ENCODE results near the gene STX19. TPM values are rescaled to one million over a fixed set of nuclear protein-coding genes. Genes with fewer than 3 reads are reported as not detected.

The STX19 gene
- total and polyA plus RNA-seq, 2 of the 13 experiments (the other 11 are each of a cell fraction or from before 2014, with no cell fraction given) = not detected

- TF ChIP-seq ZNF136 (CRISPR knock-in tag; IDR thresholded peaks at IDR 0.05; ENCODE audit: low read depth) = 0 out of 2 replicates have a peak, but pooled peaks have one; percentile 68
- TF ChIP-seq IKZF5 (CRISPR knock-in tag; IDR thresholded peaks at IDR 0.05) = no peak; the same call in 1 of the 2 replicates
- no peak for TF ChIP-seq FOXM1 (CRISPR knock-in tag; IDR thresholded peaks at IDR 0.05)
- TF ChIP-seq CREB1 (IDR thresholded peaks at IDR 0.05) = 0 out of 2 replicates have a peak, but pooled peaks have one; percentile 30
- TF ChIP-seq CREB1 (CRISPR knock-in tag; IDR thresholded peaks at IDR 0.05) = peak; percentile 85
- TF ChIP-seq CREM (IDR thresholded peaks at IDR 0.05) = peak; percentile 71
- no peak for TF ChIP-seq CREM (CRISPR knock-in tag; IDR thresholded peaks at IDR 0.05)
- TF ChIP-seq CSRNP1 (CRISPR knock-in tag; IDR thresholded peaks at IDR 0.05) = peak; percentile 77; the same call in 1 of the 2 replicates
- TF ChIP-seq MAFK (conservative IDR thresholded peaks at IDR 0.05 in 1 of 2, IDR thresholded peaks at IDR 0.05 in 1 of 2; ENCODE audit: low read length in 2 of 2) = peak; percentile 89 to 93
- TF ChIP-seq NR3C1 (CRISPR knock-in tag; IDR thresholded peaks at IDR 0.05) = no peak
- TF ChIP-seq AKAP8 (CRISPR knock-in tag; IDR thresholded peaks at IDR 0.05) = no peak
- no peak; the same call in 1 of the 2 replicates for TF ChIP-seq ZNF709 (CRISPR knock-in tag; IDR thresholded peaks at IDR 0.05)
- peak; percentile 67 for TF ChIP-seq ZFY (CRISPR knock-in tag; IDR thresholded peaks at IDR 0.05)
- TF ChIP-seq ESRRA (CRISPR knock-in tag; IDR thresholded peaks at IDR 0.05; ENCODE audit: low read depth) = no peak
- no peak for TF ChIP-seq ATM (IDR thresholded peaks at IDR 0.05; ENCODE audit: borderline replicate concordance)
- peak; percentile 30; the same call in 1 of the 2 replicates for TF ChIP-seq DR1 (CRISPR knock-in tag; IDR thresholded peaks at IDR 0.05)
- peak; percentile 31 for TF ChIP-seq MIXL1 (CRISPR knock-in tag; IDR thresholded peaks at IDR 0.05)
- no peak for TF ChIP-seq ZNF75D (CRISPR knock-in tag; IDR thresholded peaks at IDR 0.05; ENCODE audit: borderline replicate concordance)
- TF ChIP-seq SALL2 (CRISPR knock-in tag; IDR thresholded peaks at IDR 0.05) = 0 out of 2 replicates have a peak, but pooled peaks have one; percentile 47
- 0 out of 2 replicates have a peak, but pooled peaks have one; percentile 58 for TF ChIP-seq BORCS8-MEF2B (CRISPR knock-in tag; IDR thresholded peaks at IDR 0.05)
- no peak for TF ChIP-seq ZNF660 (CRISPR knock-in tag; IDR thresholded peaks at IDR 0.05; ENCODE audit: borderline replicate concordance, low read depth)
- no peak for TF ChIP-seq MEIS2 (CRISPR knock-in tag; IDR thresholded peaks at IDR 0.05)
- TF ChIP-seq CBX5 (CRISPR knock-in tag; IDR thresholded peaks at IDR 0.05; ENCODE audit: borderline replicate concordance) = 0 out of 2 replicates have a peak, but pooled peaks have one; percentile 60
- 0 out of 2 replicates have a peak, but pooled peaks have one; percentile 47 for TF ChIP-seq SNAPC2 (CRISPR knock-in tag; IDR thresholded peaks at IDR 0.05)
- TF ChIP-seq ZNF773 (CRISPR knock-in tag; IDR thresholded peaks at IDR 0.05; ENCODE audit: borderline replicate concordance) = no peak
- TF ChIP-seq BCL6 (CRISPR knock-in tag; IDR thresholded peaks at IDR 0.05) = no peak
- TF ChIP-seq YEATS4 (CRISPR knock-in tag; IDR thresholded peaks at IDR 0.05; ENCODE audit: borderline replicate concordance) = peak; percentile 35; the same call in 1 of the 2 replicates
- TF ChIP-seq IKZF4 (CRISPR knock-in tag; IDR thresholded peaks at IDR 0.05; ENCODE audit: borderline replicate concordance, low read depth, not compliant biosample characterization) = peak; percentile 12
- TF ChIP-seq SMARCE1 (IDR thresholded peaks at IDR 0.05; ENCODE audit: borderline replicate concordance) = no peak
Measured at GRCh38 chr3:94062513-94063404, 34.4 kb upstream of the STX19 start, which contains the start of the genes DHFR2 and NSUN3 (continued).
